GM13976 (cell line): ENCODE measurements around the gene TNFSF11.

Source experiments
- DNase-seq: peaks from one replicate; pipeline ENCODE4 v3.0.0; 2012; ENCODE audit warnings: low spot score
- CTCF ChIP-seq: IDR thresholded peaks from 2 replicates; pipeline ENCODE4 v1.5.1; 2012; ENCODE audit warnings: borderline replicate concordance, mild to moderate bottlenecking; ENCODE audit not compliant: insufficient read depth; ENCODE audit errors: extremely low read depth, missing control alignments, control extremely low read depth
- in situ Hi-C: fragments of 300-500 bp; cut with MboI; formaldehyde crosslinking; loops from one replicate; pipeline ENCODE4 v1.12.0; 2022; ENCODE audit warnings: low sequenced_read_pairs, mixed read lengths, inconsistent platforms; ENCODE audit not compliant: unreplicated experiment

Gene TNFSF11

GRCh38 chr13:42625611-42626010 is 51.7 kb downstream of the TNFSF11 start:
- no peak for DNase-seq
- no peak for TF ChIP-seq CTCF
- in situ Hi-C loops, result loop anchor here (25.0 kb wide), 1 partner anchor 1187 kb away; no protein-coding TSS in a partner anchor

- in situ Hi-C loops, result loop anchor here (25.0 kb wide), 1 partner anchor 1186 kb away; no protein-coding TSS in a partner anchor
- DNase-seq, result no peak
- no peak for TF ChIP-seq CTCF
Observed at GRCh38 chr13:42626176-42626860, 52.4 kb downstream of the TNFSF11 start.

GRCh38 chr13:42628666-42629065 is 54.7 kb downstream of the TNFSF11 start:
- no peak for DNase-seq
- no peak for TF ChIP-seq CTCF
- in situ Hi-C loops, result loop anchor here (25.0 kb wide), 1 partner anchor 1184 kb away; no protein-coding TSS in a partner anchor

- no peak for TF ChIP-seq CTCF
- in situ Hi-C loops, result loop anchor here (25.0 kb wide), 1 partner anchor 1181 kb away; no protein-coding TSS in a partner anchor
- no peak for DNase-seq
Observed at GRCh38 chr13:42631181-42631580, 57.2 kb downstream of the TNFSF11 start.

GRCh38 chr13:42633495-42633894 is 59.5 kb downstream of the TNFSF11 start:
- no peak for TF ChIP-seq CTCF
- in situ Hi-C loops, result loop anchor here (25.0 kb wide), 1 partner anchor 1179 kb away; no protein-coding TSS in a partner anchor
- no peak for DNase-seq

GRCh38 chr13:42638101-42638500 is 64.1 kb downstream of the TNFSF11 start:
- TF ChIP-seq CTCF, result no peak
- no peak for DNase-seq
- in situ Hi-C loops, result loop anchor here (25.0 kb wide), 1 partner anchor 1174 kb away; no protein-coding TSS in a partner anchor
